ENCODE results near the gene C1S. TPM values are rescaled to one million over a fixed set of nuclear protein-coding genes. Genes with fewer than 3 reads are reported as not detected.

C1S gene
- total RNA-seq, 1 donor from 2014 or later: 108 TPM

DNA sequence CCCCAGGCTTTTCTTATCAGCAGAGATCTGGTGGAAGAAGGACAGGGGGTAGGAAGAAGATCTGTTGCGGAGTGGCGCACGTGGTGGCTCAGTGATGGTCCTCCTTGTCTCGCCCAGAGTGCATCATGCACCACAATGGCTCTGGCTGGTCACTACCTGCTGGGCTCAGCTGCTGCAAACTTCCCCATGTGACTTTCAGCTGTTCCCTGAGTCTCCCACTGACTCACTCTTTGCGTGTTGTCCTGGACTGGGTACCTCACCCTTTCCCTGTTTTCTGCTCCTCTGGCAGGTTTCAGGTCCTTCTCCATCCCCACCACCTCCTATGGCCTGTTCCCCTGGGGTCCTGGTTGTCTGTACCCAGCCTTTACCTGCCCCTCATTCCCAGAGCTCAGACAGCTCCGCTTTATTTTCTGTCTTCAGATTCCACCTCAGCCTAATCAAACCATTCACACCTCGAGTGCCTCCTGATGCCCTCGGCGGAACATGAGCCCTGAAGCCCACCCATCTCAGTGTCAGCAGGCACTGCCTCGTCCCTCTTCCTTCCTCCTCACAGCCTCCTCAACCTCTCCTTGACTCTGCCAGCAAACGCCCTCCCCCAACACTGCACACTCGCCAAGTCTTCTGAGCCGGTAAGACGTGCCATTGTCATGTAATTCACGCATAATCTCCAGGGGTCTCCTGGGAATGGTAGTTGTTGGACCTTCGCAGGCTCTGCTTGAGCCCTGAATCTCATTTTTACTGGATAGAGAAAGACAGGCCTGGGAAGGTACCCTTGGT is 29.9 kb downstream of the C1S start:
- H3K27ac ChIP-seq (replicated peaks): peak overlapping the region; percentile 74
- TF ChIP-seq, protein P1, sequence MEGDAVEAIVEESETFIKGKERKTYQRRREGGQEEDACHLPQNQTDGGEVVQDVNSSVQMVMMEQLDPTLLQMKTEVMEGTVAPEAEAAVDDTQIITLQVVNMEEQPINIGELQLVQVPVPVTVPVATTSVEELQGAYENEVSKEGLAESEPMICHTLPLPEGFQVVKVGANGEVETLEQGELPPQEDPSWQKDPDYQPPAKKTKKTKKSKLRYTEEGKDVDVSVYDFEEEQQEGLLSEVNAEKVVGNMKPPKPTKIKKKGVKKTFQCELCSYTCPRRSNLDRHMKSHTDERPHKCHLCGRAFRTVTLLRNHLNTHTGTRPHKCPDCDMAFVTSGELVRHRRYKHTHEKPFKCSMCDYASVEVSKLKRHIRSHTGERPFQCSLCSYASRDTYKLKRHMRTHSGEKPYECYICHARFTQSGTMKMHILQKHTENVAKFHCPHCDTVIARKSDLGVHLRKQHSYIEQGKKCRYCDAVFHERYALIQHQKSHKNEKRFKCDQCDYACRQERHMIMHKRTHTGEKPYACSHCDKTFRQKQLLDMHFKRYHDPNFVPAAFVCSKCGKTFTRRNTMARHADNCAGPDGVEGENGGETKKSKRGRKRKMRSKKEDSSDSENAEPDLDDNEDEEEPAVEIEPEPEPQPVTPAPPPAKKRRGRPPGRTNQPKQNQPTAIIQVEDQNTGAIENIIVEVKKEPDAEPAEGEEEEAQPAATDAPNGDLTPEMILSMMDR (IDR thresholded peaks at IDR 0.05; ENCODE audit: borderline replicate concordance): no peak
- peak; percentile 16 for DNase-seq
- H3K36me3 ChIP-seq: peaks cover 27% of the 10 kb centered on the region
- H3K27me3 ChIP-seq (ENCODE audit: low read depth): no peaks in the 10 kb centered on the region
- no peaks in the 10 kb centered on the region for H3K9me3 ChIP-seq (replicated peaks)
- intact Hi-C loops (cut with micrococcal nuclease): no loop called here
- H3K4me1 ChIP-seq: peaks cover 26% of the 10 kb centered on the region
- peak overlapping the region; percentile 66 for H3K4me3 ChIP-seq

DNA sequence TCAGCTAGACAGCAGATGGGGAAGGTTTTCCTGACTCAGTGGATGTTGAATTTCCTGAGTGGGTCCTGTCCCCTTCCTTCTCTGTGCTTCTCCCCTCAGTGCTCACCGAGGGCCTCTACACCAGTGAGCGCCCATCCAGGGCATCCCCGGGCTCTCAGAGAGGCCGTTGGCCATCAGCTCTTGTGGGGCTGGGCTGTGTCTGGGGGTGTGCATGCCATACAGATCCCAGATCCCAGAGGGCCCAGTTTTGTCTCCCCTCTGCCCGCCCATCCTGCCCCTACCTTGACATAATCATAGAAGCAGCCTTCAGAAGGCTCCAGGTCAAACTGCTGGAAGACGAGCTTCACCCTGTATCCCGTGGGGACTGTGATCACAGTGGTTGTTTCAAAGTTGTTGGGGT is 30.7 kb downstream of the C1S start:
- H3K4me1 ChIP-seq: peaks cover 26% of the 10 kb centered on the region
- peak overlapping the region; percentile 66 for H3K4me3 ChIP-seq
- H3K9me3 ChIP-seq (replicated peaks): no peaks in the 10 kb centered on the region
- H3K27ac ChIP-seq (replicated peaks): peak overlapping the region; percentile 74
- peaks cover 20% of the 10 kb centered on the region for H3K36me3 ChIP-seq
- no peak for DNase-seq
- H3K27me3 ChIP-seq (ENCODE audit: low read depth): no peaks in the 10 kb centered on the region
- intact Hi-C loops (cut with micrococcal nuclease): no loop called here
- TF ChIP-seq, protein P1 (IDR thresholded peaks at IDR 0.05; ENCODE audit: borderline replicate concordance): no peak

DNA sequence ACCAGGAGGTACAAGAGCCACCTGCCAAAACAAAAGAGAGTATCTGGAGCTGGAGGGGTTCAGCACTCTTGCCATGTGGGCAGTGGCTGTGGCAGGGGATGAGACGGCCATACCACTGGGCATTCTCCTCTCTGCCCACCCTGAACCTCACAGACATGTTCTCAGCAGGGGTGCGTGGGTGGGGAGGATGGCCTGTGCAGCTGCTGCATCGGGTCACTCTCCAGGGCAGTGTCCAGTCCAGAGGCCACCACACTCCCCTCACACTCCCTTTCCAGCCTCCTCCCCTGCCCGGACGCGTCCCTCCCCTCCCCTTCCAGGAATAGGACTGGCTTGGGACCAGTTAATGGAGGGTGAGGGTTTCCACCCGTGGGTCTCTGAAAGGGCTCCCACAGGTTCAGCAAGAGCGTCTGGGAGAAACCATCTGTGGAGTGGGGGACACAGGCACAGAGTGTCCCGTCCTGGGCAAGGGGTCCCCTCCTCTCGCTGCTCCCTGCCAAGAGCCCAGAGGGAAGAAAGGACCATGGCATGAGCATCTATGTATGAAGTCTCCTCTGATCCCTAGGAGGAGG is 31.2 kb downstream of the C1S start:
- peak overlapping the region; percentile 66 for H3K4me3 ChIP-seq
- H3K27me3 ChIP-seq (ENCODE audit: low read depth): no peaks in the 10 kb centered on the region
- intact Hi-C loops (cut with micrococcal nuclease): no loop called here
- peak; percentile 67 for DNase-seq
- peak overlapping the region; percentile 74 for H3K27ac ChIP-seq (replicated peaks)
- no peaks in the 10 kb centered on the region for H3K9me3 ChIP-seq (replicated peaks)
- H3K4me1 ChIP-seq: peaks cover 26% of the 10 kb centered on the region
- peaks cover 17% of the 10 kb centered on the region for H3K36me3 ChIP-seq
- TF ChIP-seq, protein P1 (IDR thresholded peaks at IDR 0.05; ENCODE audit: borderline replicate concordance): no peak

DNA sequence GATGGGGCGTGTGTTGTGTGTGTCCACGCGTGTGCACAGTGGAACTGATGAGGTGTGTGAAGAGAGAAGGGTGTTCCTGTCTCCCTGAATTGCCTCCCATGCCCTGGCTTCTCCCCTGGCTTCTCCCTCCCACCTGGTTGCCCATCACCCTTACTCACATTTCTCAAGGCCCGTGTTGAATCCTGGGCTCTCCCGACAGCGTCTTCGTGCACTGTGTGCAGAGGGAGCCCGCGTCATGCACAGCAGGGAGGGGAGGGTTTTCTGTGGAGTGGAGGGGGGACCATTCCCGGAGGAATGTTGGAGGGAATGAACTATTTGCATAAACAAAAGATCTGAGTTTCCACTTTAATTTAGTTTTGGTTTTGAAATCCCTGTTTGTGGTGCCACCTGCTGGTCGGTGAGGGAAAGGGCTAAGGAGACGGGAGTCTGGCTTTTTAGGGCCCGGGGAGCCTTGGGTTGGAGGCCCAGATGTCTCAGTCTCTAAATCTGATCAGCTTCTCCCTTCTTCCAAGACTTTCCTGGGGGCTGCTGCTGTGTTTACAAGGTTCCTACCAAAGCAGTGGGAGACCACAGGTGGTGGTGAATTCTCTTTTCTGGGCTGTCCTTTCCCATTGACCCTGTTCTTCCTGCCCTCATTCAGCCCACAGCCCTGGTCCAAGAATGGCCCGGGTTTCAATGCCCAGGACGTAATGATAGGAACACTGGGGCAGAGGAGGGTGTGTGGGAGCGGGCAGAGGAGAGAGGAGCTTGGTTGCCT is 31.9 kb downstream of the C1S start, which contains the start of gene C1R:
Gene C1R, minus strand, starts transcription at position 217 of the 757 bp plus-strand sequence. Its CDS starts 57 bp downstream, at position 160.
- Histone ChIP-seq H3K4me1 (peaks cover 26% of the 10 kb centered on the region), H3K9me3 (replicated peaks) (no peaks in the 10 kb centered on the region), H3K27ac (replicated peaks) (peak within 1 kb of the TSS; percentile 74), H3K4me3 (peak within 1 kb of the TSS; percentile 66), H3K36me3 (peaks cover 17% of the 10 kb centered on the region), H3K27me3 (ENCODE audit: low read depth) (no peaks in the 10 kb centered on the region)
- peak; percentile 71 for DNase-seq
- TF ChIP-seq, protein P1 (IDR thresholded peaks at IDR 0.05; ENCODE audit: borderline replicate concordance): peak; percentile 95
- intact Hi-C loops (cut with micrococcal nuclease): no loop called here

DNA sequence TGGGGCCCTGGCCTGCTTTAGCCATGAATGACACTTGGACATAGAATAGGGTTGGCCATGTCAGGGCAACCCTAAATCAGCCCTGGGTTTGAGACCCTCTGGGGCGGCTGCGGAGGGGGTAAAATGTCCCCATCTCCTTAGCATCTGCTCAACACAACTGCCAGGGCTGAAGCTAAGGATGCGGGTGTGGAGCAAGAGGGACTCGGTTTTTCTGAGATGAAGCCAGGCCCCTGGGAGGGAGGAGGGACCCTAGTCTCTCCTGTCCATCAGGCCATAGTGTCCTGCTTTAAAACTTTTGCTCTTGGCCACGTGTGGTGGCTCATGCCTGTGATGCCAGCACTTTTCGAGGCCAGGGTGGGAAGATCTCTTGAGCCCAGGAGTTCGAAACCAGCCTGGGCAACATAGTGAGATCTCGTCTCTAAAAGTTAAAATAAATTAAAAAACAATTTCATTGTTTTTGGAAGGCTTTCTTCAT is 32.5 kb downstream of the C1S start:
- peaks cover 26% of the 10 kb centered on the region for H3K4me1 ChIP-seq
- H3K36me3 ChIP-seq: peaks cover 17% of the 10 kb centered on the region
- TF ChIP-seq, protein P1 (IDR thresholded peaks at IDR 0.05; ENCODE audit: borderline replicate concordance): no peak
- intact Hi-C loops (cut with micrococcal nuclease): no loop called here
- H3K4me3 ChIP-seq: no peak overlapping the region
- peak overlapping the region; percentile 74 for H3K27ac ChIP-seq (replicated peaks)
- no peak for DNase-seq
- no peaks in the 10 kb centered on the region for H3K27me3 ChIP-seq (ENCODE audit: low read depth)
- H3K9me3 ChIP-seq (replicated peaks): no peaks in the 10 kb centered on the region

Measured in left ventricle myocardium inferior (tissue), 1 donor.